NT2/D1 (cell line): Measurements from ENCODE around the gene EML6.

Source experiments
- SUZ12 ChIP-seq: IDR thresholded peaks from 2 replicates; pipeline ENCODE4 v1.6.1; 2011; ENCODE audit not compliant: insufficient read length, insufficient read depth; ENCODE audit errors: extremely low read depth
- YY1 ChIP-seq: IDR thresholded peaks from 2 replicates; pipeline ENCODE4 v1.6.1; 2011; ENCODE audit not compliant: insufficient read length, insufficient read depth
- ZNF274 ChIP-seq: IDR thresholded peaks from 2 replicates; pipeline ENCODE4 v1.6.1; 2011; ENCODE audit warnings: mild to moderate bottlenecking, low read depth, low read length

DNA sequence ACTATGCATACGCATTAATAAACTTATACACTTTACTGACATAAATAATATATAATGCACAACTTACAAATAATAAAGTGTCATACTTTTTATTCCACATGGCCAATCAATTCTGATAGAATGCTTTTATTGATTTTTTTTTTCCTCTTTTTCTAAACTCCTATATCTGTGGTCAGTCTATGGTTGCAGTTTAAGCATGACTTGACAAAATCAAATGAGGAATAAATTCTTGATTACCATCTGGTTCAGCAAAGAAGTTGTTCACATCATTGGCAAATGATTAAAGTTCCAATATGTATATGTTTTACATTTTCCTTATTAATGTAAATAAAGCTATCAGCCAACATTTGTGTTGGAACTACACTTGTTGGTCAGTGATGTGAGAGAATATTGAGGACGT, 83.5 kb downstream of the EML6 start:
- TF ChIP-seq SUZ12 (no peak), YY1 (no peak), ZNF274 (no peak)
